ENCODE measurements around the gene SLC15A2.

GRCh38 chr3:121951291-121951919 lies 57.2 kb downstream of the SLC15A2 start:
- TF ChIP-seq CTCF (IDR thresholded peaks at IDR 0.05 in 8 of 11, conservative IDR thresholded peaks at IDR 0.05 in 3 of 11) (no peak), POLR2AphosphoS5 (IDR thresholded peaks at IDR 0.05) (no peak)

Measured in spleen (tissue), 7 donors.